Choroid plexus epithelial cell (primary cell): ENCODE measurements around the gene TMEM40.

Source experiments
- DNase-seq: peaks from one replicate; pipeline ENCODE4 v3.0.0-alpha.2; 2010; ENCODE audit warnings: low read depth
- H3K4me3 ChIP-seq: 2 replicates; pipeline ENCODE4 v1.5.1; 2011; ENCODE audit warnings: low read depth, mild to moderate bottlenecking, control low read depth, low read length, moderate library complexity
- CTCF ChIP-seq: conservative IDR thresholded peaks from 2 replicates; pipeline ENCODE4 v1.5.1; 2011; ENCODE audit warnings: low read depth, mild to moderate bottlenecking, control low read depth, inconsistent platforms, low read length, moderate library complexity

TMEM40 gene

GRCh38 chr3:12759097-12759679, at the start of gene TMEM40:
Gene TMEM40 (minus strand): TSS chr3:12759259. CDS start chr3:12749832, 9,427 bp downstream.
- no peak within 1 kb of the TSS for H3K4me3 ChIP-seq
- TF ChIP-seq CTCF: no peak
- DNase-seq: no peak

GRCh38 chr3:12808587-12808986, 49.5 kb upstream of the TMEM40 start:
- TF ChIP-seq CTCF: no peak
- no peak overlapping the region for H3K4me3 ChIP-seq
- DNase-seq: no peak

GRCh38 chr3:12807601-12808359, 48.7 kb upstream of the TMEM40 start:
- no peak overlapping the region for H3K4me3 ChIP-seq
- DNase-seq: no peak
- no peak for TF ChIP-seq CTCF

- H3K4me3 ChIP-seq: no peak overlapping the region
- TF ChIP-seq CTCF: no peak
- no peak for DNase-seq
Observed at GRCh38 chr3:12807066-12807465, 48.0 kb upstream of the TMEM40 start.

- no peak for TF ChIP-seq CTCF
- DNase-seq: no peak
- H3K4me3 ChIP-seq: no peak overlapping the region
Observed at GRCh38 chr3:12803371-12803770, 44.3 kb upstream of the TMEM40 start.

GRCh38 chr3:12799525-12800440, 40.7 kb upstream of the TMEM40 start:
- DNase-seq: no peak
- no peak overlapping the region for H3K4me3 ChIP-seq
- peak; percentile 3 for TF ChIP-seq CTCF
